Vagina (tissue), 2 donors: ENCODE data around the gene AGR3.

ENCODE experiments used
- CTCF ChIP-seq, 3 experiments: fragments of 450-650 bp in 2 of 3; fragments of 200-600 bp in 1 of 3; sonication (generic) in 1 of 3; IDR thresholded peaks; one replicate each; pipeline ENCODE4 v1.5.1; 2017 to 2019; ENCODE audit warnings: antibody characterized with exemption in 3 of 3, mild to moderate bottlenecking in 2 of 3, moderate library complexity in 2 of 3
- POLR2A ChIP-seq, 2 donors: fragments of 450-650 bp; IDR thresholded peaks; one replicate each; pipeline ENCODE4 v1.6.1; 2017; ENCODE audit warnings: antibody characterized with exemption in 2 of 2, mild to moderate bottlenecking in 2 of 2, moderate library complexity in 2 of 2

DNA sequence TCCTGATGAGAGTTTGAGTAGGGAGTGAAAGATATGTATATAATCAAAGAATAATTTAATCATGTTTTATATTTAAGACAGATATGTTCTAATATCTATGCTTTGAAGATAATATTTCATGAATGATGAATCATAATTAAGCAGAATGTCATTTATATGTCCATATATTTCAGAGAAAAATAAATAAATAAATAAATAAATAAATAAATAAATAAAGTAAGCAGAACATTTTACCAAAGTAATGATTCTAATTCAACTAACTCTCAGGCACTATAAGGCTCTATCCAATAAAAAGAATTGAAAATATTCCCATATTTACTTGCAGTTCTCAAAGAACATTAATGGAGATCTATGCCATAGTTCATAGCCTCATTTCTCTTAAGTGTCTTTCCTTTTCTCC lies 36.0 kb downstream of the AGR3 start:
- TF ChIP-seq CTCF (IDR thresholded peaks at IDR 0.05) = no peak
- TF ChIP-seq POLR2A (IDR thresholded peaks at IDR 0.05) = no peak
